GM18858 (cell line): ENCODE measurements around the gene TM9SF1.
A peak's percentile ranks its signal among the peaks of the same experiment; 100 is the strongest.
"Not testable (repeated sequence)": the region's sequence is repeated elsewhere in the genome, so short reads cannot be mapped to it uniquely, and the experiment has no call there.

ENCODE experiments used
- ATAC-seq: cut with Tn5 transposase; IDR thresholded peaks from one replicate; pipeline ENCODE4 v1.9.1; 2021; ENCODE audit not compliant: unreplicated experiment

TM9SF1 gene

GRCh38 chr14:24224618-24225071, 29.4 kb upstream of the TM9SF1 start:
- no peak for ATAC-seq

- ATAC-seq: not testable (repeated sequence)
Observed at GRCh38 chr14:24222987-24223386, 27.7 kb upstream of the TM9SF1 start.

- no peak for ATAC-seq
Observed at GRCh38 chr14:24219521-24219920, 24.3 kb upstream of the TM9SF1 start.

- no peak for ATAC-seq
Observed at GRCh38 chr14:24219080-24219479, 23.8 kb upstream of the TM9SF1 start.

- ATAC-seq: not testable (repeated sequence)
Observed at GRCh38 chr14:24216876-24217275, 21.6 kb upstream of the TM9SF1 start.

GRCh38 chr14:24216345-24216699, 21.1 kb upstream of the TM9SF1 start:
- no peak for ATAC-seq

- ATAC-seq: peak; percentile 52
Observed at GRCh38 chr14:24215495-24216344, 20.5 kb upstream of the TM9SF1 start, which contains the start of gene MDP1. TSS of gene MDP1 (minus strand) at chr14:24216066. CDS start at chr14:24215955, 111 bp downstream.

- ATAC-seq: no peak
Observed at GRCh38 chr14:24213866-24214662, 18.8 kb upstream of the TM9SF1 start.

GRCh38 chr14:24212924-24213865, 18.0 kb upstream of the TM9SF1 start, which contains the start of gene CHMP4A:
TSS of gene CHMP4A (minus strand) at chr14:24213488. CDS start at chr14:24213439, 49 bp downstream.
- ATAC-seq: peak; percentile 68

- no peak for ATAC-seq
Observed at GRCh38 chr14:24211311-24211710, 16.1 kb upstream of the TM9SF1 start.

GRCh38 chr14:24207625-24208024, 12.4 kb upstream of the TM9SF1 start:
- ATAC-seq: no peak

- no peak for ATAC-seq
Observed at GRCh38 chr14:24207104-24207551, 11.9 kb upstream of the TM9SF1 start.

- ATAC-seq: no peak
Observed at GRCh38 chr14:24206260-24207103, 11.2 kb upstream of the TM9SF1 start.

- no peak for ATAC-seq
Observed at GRCh38 chr14:24204163-24205146, 9.2 kb upstream of the TM9SF1 start.

GRCh38 chr14:24203249-24203886, 8.1 kb upstream of the TM9SF1 start:
- ATAC-seq: not testable (repeated sequence)

GRCh38 chr14:24202538-24202937, 7.3 kb upstream of the TM9SF1 start:
- ATAC-seq: not testable (repeated sequence)

- no peak for ATAC-seq
Observed at GRCh38 chr14:24198814-24199524, 3.7 kb upstream of the TM9SF1 start.
